SJSA1 (cell line): ENCODE results near the gene CMC1. TPM values are rescaled to one million over a fixed set of nuclear protein-coding genes. Genes with fewer than 3 reads are reported as not detected.

Experiments
- DNase-seq, 2 experiments: peaks; one replicate each; pipeline ENCODE4 v3.0.0-alpha.2; 2015 to 2020; ENCODE audit warnings: low spot score in 2 of 2, low read depth in 1 of 2
- H3K27ac ChIP-seq: fragments of 250-450 bp; sonication (Bioruptor Pico); 2 replicates; pipeline ENCODE4 v1.5.1; 2020; ENCODE audit warnings: mild to moderate bottlenecking, moderate library complexity
- H3K27me3 ChIP-seq: fragments of 250-450 bp; sonication (Bioruptor Pico); replicated peaks from 2 replicates; pipeline ENCODE4 v1.5.1; 2020; ENCODE audit warnings: mild to moderate bottlenecking, moderate library complexity
- H3K36me3 ChIP-seq: fragments of 250-450 bp; sonication (Bioruptor Pico); 2 replicates; pipeline ENCODE4 v1.5.1; 2020; ENCODE audit warnings: mild to moderate bottlenecking
- H3K4me1 ChIP-seq: fragments of 250-450 bp; sonication (Bioruptor Pico); replicated peaks from 2 replicates; pipeline ENCODE4 v1.6.1; 2021; ENCODE audit warnings: mild to moderate bottlenecking
- H3K4me3 ChIP-seq: fragments of 250-450 bp; sonication (Bioruptor Pico); 2 replicates; pipeline ENCODE4 v1.5.1; 2020; ENCODE audit warnings: mild to moderate bottlenecking
- H3K9me3 ChIP-seq: fragments of 250-450 bp; sonication (Bioruptor Pico); replicated peaks from 2 replicates; pipeline ENCODE4 v1.5.1; 2020; ENCODE audit warnings: mild to moderate bottlenecking
- total RNA-seq: library from RNA; depleted of rRNA; stranded (reverse); fragments of >200 nt; shearing (Covaris generic); gene quantifications from 2 replicates; pipeline ENCODE4 v1.2.3, GENCODE V29; 2014

Gene CMC1
- total RNA-seq, 1 experiment from 2014 or later = 16.1 TPM

DNA sequence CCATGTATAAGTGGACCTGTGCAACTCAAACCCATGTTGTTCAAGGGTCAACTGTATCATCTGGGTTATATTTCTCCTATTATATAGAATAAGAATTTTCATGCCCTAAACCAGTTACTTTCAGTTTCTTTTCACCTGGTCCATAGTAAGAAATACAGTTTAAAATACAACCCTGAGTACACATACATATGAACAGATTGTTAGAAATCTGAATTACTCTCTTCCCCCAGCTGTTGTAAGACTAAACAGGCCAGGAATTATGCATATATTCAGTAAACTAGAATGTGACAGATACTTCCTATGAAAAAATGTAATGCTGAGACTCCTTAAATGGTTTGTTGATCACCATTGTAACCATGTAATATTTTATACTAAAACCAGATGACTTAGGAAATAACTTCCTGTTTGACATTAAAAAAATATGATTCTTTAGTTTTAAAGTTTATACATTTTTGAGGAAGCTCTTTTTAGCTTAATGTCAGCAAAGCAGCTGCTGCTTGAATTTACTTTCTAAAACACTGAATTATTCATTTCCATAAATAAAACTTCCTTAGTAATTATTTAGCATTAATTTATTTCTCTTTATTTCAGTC lies 54.6 kb downstream of the CMC1 start:
- H3K9me3 ChIP-seq = no peaks in the 10 kb centered on the region
- no peak overlapping the region for H3K4me3 ChIP-seq
- no peak overlapping the region for H3K27ac ChIP-seq
- no peaks in the 10 kb centered on the region for H3K27me3 ChIP-seq
- no peak for DNase-seq
- 0 out of 2 replicates have a peak, but pooled peaks cover 4% of the 10 kb centered on the region for H3K36me3 ChIP-seq
- H3K4me1 ChIP-seq = no peaks in the 10 kb centered on the region

- H3K36me3 ChIP-seq = 0 out of 2 replicates have a peak, but pooled peaks cover 3% of the 10 kb centered on the region
- DNase-seq = no peak
Observed at GRCh38 chr3:28299705-28300104, 58.3 kb downstream of the CMC1 start.

GRCh38 chr3:28300345-28300962 lies 59.0 kb downstream of the CMC1 start:
- no peaks in the 10 kb centered on the region for H3K27me3 ChIP-seq
- no peaks in the 10 kb centered on the region for H3K9me3 ChIP-seq
- DNase-seq = no peak
- H3K27ac ChIP-seq = no peak overlapping the region
- H3K4me1 ChIP-seq = no peaks in the 10 kb centered on the region
- no peak overlapping the region for H3K4me3 ChIP-seq
- H3K36me3 ChIP-seq = 0 out of 2 replicates have a peak, but pooled peaks cover 3% of the 10 kb centered on the region

More at GRCh38 chr3:28299705-28300104, 58.3 kb downstream of the CMC1 start:
- Histone ChIP-seq H3K4me1 (no peaks in the 10 kb centered on the region), H3K4me3 (no peak overlapping the region), H3K9me3 (no peaks in the 10 kb centered on the region), H3K27me3 (no peaks in the 10 kb centered on the region), H3K27ac (no peak overlapping the region)

- DNase-seq = no peak
- H3K27ac ChIP-seq = no peak overlapping the region
- no peaks in the 10 kb centered on the region for H3K9me3 ChIP-seq
- no peak overlapping the region for H3K4me3 ChIP-seq
- no peaks in the 10 kb centered on the region for H3K4me1 ChIP-seq
- H3K27me3 ChIP-seq = no peaks in the 10 kb centered on the region
- 0 out of 2 replicates have a peak, but pooled peaks cover 3% of the 10 kb centered on the region for H3K36me3 ChIP-seq
Observed at GRCh38 chr3:28301688-28302087, 60.3 kb downstream of the CMC1 start.

DNA sequence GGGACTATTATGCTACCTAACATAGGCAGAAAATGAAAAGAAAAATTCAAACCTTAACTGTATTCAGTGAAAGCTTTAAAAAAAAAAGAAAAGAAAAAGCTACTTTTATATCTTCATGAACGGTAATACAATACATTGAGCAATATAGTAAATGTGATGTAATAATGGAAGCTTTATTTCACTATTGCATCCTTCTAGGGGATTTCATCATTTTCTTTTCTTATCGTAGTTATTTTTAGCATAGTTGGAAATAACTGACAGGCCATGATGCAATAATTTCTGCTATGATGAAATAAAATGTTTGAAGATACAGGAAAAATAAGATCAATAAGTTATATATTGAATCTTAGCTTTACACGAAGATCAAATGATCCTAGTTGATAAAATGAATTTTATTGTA lies 66.8 kb downstream of the CMC1 start:
- no peaks in the 10 kb centered on the region for H3K27me3 ChIP-seq
- H3K9me3 ChIP-seq = no peaks in the 10 kb centered on the region
- no peak for DNase-seq
- H3K4me1 ChIP-seq = no peaks in the 10 kb centered on the region
- H3K36me3 ChIP-seq = no peaks in the 10 kb centered on the region
- H3K4me3 ChIP-seq = no peak overlapping the region
- H3K27ac ChIP-seq = no peak overlapping the region

- Histone ChIP-seq H3K27me3 (no peaks in the 10 kb centered on the region), H3K4me3 (no peak overlapping the region), H3K4me1 (no peaks in the 10 kb centered on the region), H3K9me3 (no peaks in the 10 kb centered on the region), H3K27ac (no peak overlapping the region), H3K36me3 (peaks cover 3% of the 10 kb centered on the region; the same call in 1 of the 2 replicates)
- DNase-seq = no peak
Observed at GRCh38 chr3:28315711-28316110, 74.3 kb downstream of the CMC1 start.

DNA sequence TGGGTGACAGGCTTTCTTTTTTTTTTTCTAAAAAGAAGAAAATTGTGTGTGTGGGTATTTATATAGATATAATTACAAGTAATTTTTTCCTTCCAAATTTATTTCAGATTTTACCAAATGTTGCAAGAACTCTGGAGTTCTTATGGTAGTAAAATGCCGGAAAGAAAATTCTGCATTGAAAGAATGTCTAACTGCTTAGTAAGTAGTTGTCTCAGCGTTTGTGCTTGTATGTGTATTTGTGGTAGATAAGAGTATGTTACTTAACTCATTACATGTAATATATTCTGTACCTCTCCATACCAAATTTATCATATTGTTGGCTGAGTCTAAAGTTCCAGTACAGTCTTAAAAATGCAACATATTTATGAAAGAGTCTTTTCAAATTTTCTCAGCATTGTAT lies 74.8 kb downstream of the CMC1 start:
- no peak for DNase-seq
- Histone ChIP-seq H3K4me1 (no peaks in the 10 kb centered on the region), H3K4me3 (no peak overlapping the region), H3K36me3 (peaks cover 4% of the 10 kb centered on the region; the same call in 1 of the 2 replicates), H3K27ac (no peak overlapping the region), H3K27me3 (no peaks in the 10 kb centered on the region), H3K9me3 (no peaks in the 10 kb centered on the region)

DNA sequence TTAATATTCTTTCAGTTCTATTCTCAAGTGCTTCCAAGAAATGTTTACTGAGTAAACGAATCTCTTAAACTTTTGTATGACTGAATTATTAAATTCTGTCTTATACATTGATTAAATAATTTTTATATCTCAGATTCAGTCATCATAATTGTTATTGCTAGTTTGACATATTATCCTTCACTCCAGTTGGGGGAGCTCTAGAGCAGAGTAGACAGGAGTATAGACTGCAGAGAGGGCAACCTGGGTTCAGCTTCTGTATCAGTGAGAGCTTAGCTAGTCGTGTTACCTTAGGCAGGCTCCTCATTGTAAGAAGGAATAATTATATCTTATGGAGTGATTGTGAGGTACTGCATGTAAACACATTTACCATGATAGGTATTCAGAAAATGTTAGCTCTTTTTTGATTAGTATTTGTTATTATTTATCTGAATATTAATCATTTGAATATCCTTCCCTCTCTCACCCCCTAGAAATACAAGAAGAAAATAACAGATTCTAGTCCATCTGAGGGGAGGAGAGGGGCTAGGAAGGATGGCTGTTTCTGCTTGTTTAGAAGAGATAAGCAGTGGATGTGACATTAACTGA lies 76.1 kb downstream of the CMC1 start:
- no peaks in the 10 kb centered on the region for H3K27me3 ChIP-seq
- H3K4me1 ChIP-seq = no peaks in the 10 kb centered on the region
- no peak for DNase-seq
- H3K36me3 ChIP-seq = peaks cover 11% of the 10 kb centered on the region; the same call in 1 of the 2 replicates
- no peak overlapping the region for H3K4me3 ChIP-seq
- H3K9me3 ChIP-seq = no peaks in the 10 kb centered on the region
- H3K27ac ChIP-seq = no peak overlapping the region

DNA sequence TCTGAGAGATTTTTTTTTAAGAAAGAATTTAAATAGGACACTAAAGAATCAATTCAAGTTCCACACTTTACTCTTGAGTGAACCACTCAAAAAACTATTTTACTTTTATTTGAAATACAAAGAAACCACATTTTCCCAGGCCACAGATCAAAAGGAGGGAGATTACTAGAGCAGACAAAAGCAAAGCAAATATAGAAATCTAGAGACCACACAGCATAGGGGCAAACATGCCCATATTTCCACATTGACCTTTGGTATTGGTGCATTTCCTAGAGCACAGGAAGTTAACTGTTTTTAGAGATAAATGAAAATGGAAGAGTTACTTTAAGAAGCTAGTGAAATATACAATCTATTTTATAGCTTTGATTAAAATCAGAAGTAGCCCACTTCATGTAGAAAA lies 79.6 kb downstream of the CMC1 start:
- H3K4me3 ChIP-seq = no peak overlapping the region
- no peak for DNase-seq
- H3K27me3 ChIP-seq = no peaks in the 10 kb centered on the region
- H3K27ac ChIP-seq = no peak overlapping the region
- H3K9me3 ChIP-seq = no peaks in the 10 kb centered on the region
- H3K4me1 ChIP-seq = no peaks in the 10 kb centered on the region
- peaks cover 30% of the 10 kb centered on the region for H3K36me3 ChIP-seq

DNA sequence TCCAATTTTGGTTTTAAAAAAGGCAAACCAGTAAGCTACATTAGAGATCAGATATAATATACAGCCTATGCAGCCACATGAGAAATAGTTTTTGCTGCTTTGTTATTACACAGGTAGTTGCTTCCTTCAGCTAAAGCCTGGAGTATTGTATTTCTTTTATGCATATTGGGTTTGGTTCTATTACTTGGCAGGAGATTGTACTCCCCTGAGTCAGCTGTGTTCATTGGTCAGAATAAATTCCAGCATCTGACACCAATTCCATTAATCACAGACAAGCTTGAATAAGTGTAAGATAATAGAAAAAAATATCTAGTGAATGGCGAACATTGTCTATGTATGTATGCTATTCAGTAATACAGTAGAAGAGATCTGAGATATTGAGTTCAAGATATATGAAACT lies 81.0 kb downstream of the CMC1 start:
- Histone ChIP-seq H3K27me3 (no peaks in the 10 kb centered on the region), H3K27ac (no peak overlapping the region), H3K4me3 (no peak overlapping the region), H3K4me1 (no peaks in the 10 kb centered on the region), H3K9me3 (no peaks in the 10 kb centered on the region), H3K36me3 (peaks cover 34% of the 10 kb centered on the region)
- no peak for DNase-seq

DNA sequence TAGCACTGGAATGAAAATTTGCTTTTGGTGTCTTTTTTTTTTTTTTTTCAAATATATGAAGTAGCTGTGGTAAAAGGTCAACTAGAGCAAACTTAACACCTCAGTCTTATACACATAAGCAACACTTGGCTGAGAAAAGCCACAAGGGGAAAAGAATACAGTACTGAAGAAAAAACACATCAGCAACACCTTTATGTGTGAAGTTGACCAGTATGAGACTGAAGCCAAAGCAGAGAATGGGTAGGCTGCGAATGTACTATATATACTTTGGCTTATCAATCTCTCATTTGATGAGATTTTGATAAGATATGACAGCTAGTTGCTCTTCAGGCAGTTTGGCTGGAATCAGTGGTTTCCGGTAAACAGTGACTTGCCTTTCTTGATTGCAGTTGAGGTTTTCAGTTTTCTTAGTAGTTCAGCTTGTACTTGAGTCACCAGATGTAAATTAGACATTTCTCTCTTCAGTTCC lies 85.1 kb downstream of the CMC1 start:
- DNase-seq = no peak
- H3K27ac ChIP-seq = no peak overlapping the region
- H3K4me1 ChIP-seq = no peaks in the 10 kb centered on the region
- H3K27me3 ChIP-seq = no peaks in the 10 kb centered on the region
- no peak overlapping the region for H3K4me3 ChIP-seq
- peaks cover 34% of the 10 kb centered on the region for H3K36me3 ChIP-seq
- H3K9me3 ChIP-seq = no peaks in the 10 kb centered on the region

DNA sequence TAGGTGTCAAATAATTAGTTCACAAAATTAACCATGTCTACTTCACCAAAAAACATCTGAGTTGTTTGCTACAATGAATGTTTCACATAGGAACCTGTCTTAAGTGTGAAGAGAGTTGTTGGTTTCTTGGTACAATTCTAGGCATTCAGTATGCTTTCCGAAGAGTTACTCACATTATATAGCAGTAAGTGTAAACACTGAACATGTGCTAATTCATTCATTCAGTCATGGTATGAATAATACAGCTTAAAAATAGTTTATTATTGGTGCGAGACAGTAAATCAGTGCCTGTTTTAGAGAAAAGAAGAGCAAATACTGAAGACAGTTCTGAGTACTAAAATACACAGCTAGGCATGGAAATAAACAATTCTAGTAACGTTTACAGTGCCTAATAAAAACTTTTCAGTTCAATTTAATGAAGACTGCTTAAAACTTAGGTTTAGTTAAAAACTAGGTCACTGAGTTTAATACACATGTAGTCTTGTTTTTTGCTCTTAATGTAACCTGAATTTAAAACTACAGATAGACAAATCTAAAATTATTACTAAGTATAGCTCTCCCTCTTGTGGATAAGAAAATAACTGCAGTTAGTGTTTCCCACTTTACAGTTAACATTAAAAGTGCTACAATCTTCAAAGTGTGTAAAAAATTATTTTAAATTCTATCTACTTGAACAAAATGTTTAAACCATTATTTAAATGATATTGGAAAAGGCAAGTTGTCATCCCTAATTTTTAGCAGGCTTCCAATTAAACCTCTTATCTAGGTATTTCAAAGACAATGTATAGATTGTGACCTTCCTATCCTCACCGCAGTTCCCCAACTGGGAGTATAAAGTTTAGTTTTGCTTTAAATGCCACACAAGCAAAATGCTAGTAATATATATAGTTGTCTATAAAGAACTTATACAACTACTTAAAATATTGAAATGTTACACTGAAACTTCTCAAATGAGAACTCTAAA lies 87.1 kb downstream of the CMC1 start:
- Histone ChIP-seq H3K27me3 (no peaks in the 10 kb centered on the region), H3K36me3 (peaks cover 34% of the 10 kb centered on the region)
- peak in 1 of 2 experiments; percentile 13 for DNase-seq

GRCh38 chr3:28334552-28334951 lies 93.1 kb downstream of the CMC1 start:
- no peaks in the 10 kb centered on the region for H3K4me1 ChIP-seq
- peaks cover 50% of the 10 kb centered on the region for H3K36me3 ChIP-seq
- no peak overlapping the region for H3K4me3 ChIP-seq
- no peaks in the 10 kb centered on the region for H3K27me3 ChIP-seq
- no peak overlapping the region for H3K27ac ChIP-seq
- no peak for DNase-seq
- H3K9me3 ChIP-seq = no peaks in the 10 kb centered on the region

More for the DNA sequence above, 87.1 kb downstream of the CMC1 start:
- Histone ChIP-seq H3K4me1 (no peaks in the 10 kb centered on the region), H3K9me3 (no peaks in the 10 kb centered on the region), H3K4me3 (no peak overlapping the region), H3K27ac (no peak overlapping the region)
